Measurements from ENCODE around the gene NDOR1.

The NDOR1 gene

GRCh38 chr9:137244486-137245449, 39.3 kb downstream of the NDOR1 start:
- no peak for DNase-seq

DNA sequence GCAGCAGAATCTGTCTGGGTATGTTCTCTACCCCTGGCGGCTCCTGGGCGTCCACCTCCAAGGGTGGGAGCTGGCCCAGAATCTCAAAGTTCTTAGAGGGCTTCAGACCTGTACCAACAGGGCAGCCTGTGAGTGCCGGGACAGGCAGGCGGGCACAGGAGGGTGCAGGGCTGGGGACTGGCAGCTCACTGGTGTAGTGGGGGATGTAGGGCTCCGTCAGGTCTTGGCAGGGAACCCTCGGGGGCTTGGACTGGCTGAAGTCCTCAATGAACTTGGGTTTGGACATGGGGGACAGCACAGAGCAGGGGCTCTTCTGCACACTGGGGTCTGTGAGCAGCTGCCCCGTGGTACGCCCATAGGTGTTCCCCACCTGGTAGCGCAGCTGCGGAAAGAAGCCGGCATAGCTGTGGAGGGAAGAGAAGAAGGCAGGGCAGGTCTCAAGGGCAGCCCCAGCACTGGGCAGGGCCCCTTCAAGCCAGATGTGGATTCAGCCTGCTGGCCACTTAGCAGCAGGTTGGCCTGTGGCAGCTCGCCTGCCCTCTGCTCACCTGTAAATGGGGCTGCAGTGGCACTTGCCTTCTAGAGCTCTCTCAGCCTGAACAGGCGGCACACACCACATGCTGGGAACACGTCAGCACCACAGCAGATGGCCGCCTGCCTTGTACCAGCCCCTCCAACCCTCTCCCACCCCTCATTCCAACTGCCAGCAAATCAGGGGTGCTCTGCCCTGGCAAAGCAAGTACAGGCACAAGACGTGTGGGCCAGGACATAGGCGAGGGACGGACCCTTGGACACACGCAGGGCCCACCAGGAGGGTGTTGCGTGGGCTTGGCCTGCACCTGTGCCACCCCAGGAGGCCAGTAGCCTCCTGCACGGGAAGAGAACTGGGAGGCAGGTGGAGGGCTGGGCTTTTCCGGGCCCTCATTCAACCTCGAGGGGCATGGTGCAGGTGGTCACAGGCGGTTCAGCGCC, 40.2 kb downstream of the NDOR1 start:
- no peak for DNase-seq

DNA sequence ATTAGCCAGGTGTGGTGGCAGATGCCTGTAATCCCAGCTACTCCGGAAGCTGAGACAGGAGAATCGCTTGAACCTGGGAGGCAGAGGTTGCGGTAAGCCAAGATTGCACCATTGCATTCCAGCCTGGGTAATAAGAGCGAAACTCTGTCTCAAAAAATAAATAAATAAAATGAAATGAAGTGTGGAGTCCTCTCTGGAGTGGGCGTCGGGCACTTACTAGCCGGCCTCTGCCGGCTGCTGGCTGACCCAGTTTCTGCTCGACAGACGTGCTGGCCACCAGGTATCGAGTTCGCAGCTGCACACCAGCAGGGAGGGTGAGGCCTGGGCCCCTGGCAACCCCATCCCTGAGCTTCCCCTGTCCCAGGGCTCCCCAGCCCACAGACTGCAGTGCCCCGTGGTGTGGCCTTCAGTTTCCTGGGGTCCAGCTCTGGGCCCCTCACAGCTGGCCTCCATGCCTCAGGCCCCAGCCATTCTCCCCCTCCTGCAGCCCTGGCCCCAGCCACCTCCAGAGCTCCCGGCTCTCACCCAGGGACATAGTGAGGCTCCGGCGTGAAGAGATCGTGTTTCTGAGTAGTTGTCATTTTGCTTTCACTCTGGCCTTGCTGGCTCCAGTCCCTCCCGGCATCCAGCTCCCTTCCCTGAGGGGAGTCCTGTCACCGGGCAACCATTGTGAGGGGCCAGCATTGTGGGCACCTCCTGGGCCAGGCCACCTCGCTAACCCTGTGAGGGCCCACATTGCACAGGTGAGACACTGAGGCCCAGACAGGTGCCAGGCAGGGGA, 41.8 kb downstream of the NDOR1 start:
- DNase-seq, result no peak

GRCh38 chr9:137247916-137248175, 42.3 kb downstream of the NDOR1 start:
- DNase-seq, result no peak

GRCh38 chr9:137250329-137251193, 45.1 kb downstream of the NDOR1 start:
- no peak for DNase-seq

- DNase-seq, result no peak
These were observed 45.6 kb downstream of the NDOR1 start, which contains the start of gene STPG3 for GRCh38 chr9:137251194-137251461. TSS of gene STPG3 (plus strand) at chr9:137251286. CDS start at chr9:137251287, 1 bp downstream.

DNA sequence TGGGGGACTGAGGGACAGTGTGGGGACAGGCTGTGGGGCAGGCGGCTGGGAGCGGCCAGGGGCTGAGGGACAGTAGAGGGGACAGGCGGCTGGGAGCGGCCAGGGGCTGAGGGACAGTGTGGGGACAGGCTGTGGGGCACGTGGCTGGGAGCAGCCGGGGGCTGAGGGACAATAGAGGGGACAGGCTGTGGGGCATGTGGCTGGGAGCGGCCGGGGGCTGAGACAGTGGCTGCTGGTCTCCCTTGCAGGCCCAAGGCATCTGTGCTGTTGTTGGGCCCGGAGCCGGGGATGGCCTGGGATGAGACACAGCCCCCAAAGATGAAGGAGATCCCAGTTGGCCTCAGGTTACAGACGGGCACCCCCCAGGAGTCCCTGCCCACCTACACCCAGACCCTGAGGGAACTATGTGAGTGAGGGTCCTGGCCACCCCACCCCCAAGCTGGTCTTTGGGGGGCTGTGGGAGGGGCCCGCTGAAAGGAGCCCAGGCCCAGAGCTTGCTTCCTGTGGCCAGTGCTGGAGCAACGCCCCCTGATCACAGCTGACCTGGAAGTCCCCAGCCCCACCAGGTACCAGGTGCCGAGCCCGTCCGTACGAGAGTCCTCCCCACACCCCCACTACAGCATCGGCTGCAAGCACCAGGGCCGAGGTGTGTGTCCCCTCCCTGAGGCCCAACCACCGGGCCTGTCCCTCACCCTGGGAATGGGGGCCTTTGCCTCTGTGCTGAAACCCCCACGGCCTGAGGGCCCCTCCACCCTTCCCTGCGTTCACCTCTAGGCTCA, 46.2 kb downstream of the NDOR1 start:
- DNase-seq, result no peak

- no peak for DNase-seq
These were observed 47.3 kb downstream of the NDOR1 start for GRCh38 chr9:137252555-137253506.

- DNase-seq, result no peak
These were observed 48.5 kb downstream of the NDOR1 start for GRCh38 chr9:137253717-137254623.

- DNase-seq, result peak; percentile 19 to 98 (median 86)
These were observed 49.3 kb downstream of the NDOR1 start, which contains the start of gene NELFB for GRCh38 chr9:137254624-137255447. TSS of gene NELFB (plus strand) at chr9:137255327.

DNA sequence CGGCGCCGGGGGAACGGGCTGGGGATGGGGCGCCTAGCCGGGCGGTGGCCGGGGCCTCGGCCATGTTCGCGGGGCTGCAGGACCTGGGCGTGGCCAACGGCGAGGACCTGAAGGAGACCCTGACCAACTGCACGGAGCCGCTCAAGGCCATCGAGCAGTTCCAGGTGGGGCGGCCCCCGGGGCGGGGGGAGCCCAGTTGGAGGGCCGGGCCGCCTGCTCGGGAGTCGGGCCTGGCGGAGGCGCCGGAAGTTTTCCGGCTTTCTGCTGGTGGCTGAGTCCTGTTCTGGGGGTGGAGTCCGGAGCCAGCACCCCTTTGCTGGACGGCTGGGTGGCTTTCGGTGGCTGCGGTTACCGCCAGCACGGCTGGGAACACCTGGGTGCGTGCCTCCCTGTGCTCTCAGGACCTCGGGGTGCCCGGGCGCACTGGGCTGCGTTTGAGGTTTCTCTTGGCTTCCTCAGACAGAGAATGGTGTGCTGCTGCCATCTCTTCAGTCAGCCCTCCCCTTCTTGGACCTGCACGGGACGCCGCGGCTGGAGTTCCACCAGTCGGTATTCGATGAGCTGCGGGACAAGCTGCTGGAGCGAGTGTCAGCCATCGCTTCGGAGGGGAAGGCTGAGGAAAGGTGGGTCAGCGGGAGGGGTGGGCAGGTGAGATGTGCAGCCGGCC, 50.1 kb downstream of the NDOR1 start:
- DNase-seq, result no peak

GRCh38 chr9:137256362-137256761, 50.9 kb downstream of the NDOR1 start:
- no peak for DNase-seq

DNA sequence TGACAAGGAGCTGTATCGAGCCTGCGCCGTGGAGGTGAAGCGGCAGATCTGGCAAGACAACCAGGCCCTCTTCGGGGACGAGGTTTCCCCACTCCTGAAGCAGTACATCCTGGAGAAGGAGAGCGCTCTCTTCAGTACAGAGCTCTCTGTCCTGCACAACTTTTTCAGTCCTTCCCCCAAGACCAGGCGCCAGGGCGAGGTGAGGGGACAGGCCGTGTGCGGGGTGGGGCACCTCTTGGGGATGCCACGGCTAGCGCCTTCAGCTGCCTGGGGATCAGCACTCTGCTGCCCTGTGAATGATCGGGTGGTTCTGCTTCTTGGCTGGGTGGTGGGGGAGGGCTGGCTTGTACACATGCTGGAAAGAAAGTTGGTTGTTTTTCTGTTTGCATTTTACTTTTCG, 51.4 kb downstream of the NDOR1 start:
- DNase-seq, result no peak

DNA sequence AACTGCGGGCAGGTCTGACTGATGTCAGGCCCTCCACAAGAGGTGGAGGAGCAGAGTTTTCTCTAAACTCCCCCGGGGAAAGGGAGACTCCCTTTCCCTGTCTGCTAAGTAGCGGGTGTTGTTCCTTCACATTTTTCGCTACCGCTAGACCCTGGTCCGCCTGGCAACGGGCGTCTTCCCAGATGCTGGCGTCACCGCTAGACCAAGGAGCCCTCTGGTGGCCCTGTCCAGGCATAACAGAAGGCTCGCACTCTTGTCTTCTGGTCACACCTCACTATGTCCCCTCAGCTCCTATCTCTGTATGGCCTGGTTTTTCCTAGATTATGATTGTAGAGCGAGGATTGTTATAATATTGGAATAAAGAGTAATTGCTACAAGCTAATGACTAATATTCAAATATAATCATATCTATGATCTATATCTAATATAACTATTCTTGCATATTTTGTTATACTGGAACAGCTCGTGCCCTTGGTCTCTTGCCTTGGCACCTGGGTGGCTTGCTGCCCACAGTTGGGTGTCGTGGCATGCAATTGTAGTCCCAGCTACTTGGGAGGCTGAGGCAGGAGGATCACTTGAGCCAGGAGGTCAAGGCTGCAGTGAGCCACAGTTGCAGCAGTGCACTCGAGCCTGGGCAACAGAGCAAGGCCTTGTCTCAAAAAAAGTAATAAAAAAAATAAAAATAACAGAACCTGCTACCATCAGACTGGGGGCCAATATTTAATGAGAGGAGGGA, 56.8 kb downstream of the NDOR1 start:
- peak in 2 of 14 donors; percentile 20 to 29 for DNase-seq

DNA sequence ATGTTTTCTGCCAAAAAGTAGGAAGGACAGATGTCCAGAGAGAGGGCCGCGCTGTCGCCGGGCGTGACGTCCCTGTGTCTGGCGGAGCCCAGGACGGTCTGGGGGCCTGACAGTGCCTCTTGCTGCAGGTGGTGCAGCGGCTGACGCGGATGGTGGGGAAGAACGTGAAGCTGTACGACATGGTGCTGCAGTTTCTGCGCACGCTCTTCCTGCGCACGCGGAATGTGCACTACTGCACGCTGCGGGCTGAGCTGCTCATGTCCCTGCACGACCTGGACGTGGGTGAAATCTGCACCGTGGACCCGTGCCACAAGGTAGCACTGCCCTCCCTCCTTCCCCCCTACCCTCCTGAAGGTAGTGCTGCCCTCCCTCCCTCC, 57.4 kb downstream of the NDOR1 start:
- DNase-seq, result no peak

DNA sequence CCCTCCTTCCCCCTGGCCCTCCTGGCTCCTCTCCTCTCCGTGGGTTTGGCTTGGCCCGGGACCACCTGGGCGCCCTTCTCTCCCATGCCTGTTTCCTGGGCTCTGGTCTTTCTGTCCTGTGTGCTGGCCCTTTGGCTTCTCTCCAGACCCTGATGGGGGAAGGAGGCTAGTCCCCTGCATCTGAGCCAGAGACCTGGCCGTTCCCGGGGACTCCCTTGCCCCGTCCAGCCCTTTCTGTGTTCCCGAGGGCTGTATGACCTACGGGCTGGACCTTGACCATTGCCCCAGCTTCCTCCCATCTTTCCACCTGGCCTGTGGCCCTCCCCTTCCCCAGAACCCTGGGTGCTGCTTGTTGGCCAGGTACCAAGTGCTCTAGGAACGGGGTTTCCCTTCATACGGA, 58.0 kb downstream of the NDOR1 start:
- no peak for DNase-seq

Measured in C1 segment of cervical spinal cord (tissue), 14 donors.